ENCODE results near the gene FBXW5. TPM values are rescaled to one million over a fixed set of nuclear protein-coding genes. Genes with fewer than 3 reads are reported as not detected.

Gene FBXW5
- total RNA-seq, 1 experiment from 2014 or later: 101 TPM

DNA sequence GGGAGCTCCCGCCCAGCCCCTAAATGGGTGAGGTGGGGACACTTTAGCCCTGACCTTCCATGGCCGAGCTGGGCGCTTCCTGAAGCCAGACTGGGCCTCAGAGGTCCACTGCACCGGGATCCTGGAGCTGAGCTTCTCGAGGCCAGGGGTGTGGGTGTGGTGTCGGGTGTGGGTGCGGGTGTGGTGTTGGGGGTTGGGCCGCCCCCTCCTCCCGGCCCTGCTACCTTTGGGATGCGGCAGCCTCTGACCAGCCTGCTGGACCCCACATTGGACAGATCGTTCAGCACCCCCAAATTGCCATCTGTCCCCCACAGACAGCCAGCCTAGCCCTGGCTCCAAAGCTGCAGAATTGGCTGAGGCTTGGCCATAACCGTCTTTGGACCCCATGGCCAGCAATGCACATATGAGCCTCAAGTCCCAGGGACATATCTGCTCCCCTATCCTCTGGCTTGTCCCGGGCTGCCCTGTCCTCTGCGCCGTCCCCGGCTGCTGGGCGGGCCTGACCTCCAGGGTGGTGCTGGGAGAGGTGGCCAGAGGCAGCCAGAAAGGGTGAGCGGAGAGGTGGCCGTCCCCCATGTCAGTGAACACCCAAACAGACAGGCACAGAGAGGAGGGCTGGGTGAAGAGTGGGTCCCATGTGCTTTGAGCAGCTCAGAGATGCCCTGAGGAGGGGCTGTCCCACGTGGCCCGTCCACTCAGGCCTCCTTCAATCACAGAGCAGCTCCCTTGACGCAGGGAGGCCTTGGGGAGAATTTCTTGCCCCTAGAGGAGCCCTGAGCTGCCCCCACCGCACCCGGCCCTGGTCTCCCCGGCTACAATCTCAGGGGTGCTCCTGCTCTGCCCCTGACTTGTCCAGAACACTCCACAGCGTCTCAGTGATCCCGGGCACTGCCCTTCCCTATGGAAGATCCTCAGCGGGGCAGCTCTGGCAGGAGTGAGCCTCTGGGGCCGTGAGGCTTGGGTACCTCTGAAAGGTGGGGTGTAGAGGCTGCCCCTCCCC is 29.4 kb upstream of the FBXW5 start:
- no TSS peak for BruUV-seq (replicated peaks)

DNA sequence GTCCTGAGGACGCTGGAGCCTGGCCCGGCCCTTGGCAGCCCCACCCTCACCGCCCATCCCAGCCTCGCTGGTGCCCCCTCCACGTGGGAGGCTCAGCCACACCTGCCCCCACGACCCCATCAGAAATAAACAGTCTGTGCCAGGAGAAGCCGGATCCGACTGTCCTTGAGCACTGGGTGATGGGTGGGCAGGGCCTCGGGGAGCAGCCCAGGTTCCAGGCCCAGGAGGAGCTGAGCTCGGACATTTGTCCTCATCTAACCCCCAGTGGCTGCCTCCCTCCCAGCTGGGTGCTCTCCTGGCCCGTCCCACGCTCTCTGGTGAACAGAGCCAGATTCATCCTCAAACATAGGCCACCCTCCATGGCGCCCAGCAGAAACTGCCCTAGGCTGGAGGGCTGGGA is 28.2 kb upstream of the FBXW5 start:
- no peaks in the 10 kb centered on the region for H3K4me1 ChIP-seq (replicated peaks; ENCODE audit: insufficient read depth)
- H3K27ac ChIP-seq: no peak overlapping the region
- BruUV-seq (replicated peaks): no TSS peak
- DNase-seq: no peak
- no peak overlapping the region for H3K4me3 ChIP-seq
- H3K9me3 ChIP-seq (ENCODE audit: insufficient read depth, low read depth): no peaks in the 10 kb centered on the region
- H3K4me2 ChIP-seq: no peak overlapping the region
- intact Hi-C loops (cut with micrococcal nuclease; ENCODE audit: unreplicated experiment): no loop called here
- H3F3A ChIP-seq (ENCODE audit: insufficient read depth, low read depth): no peaks in the 10 kb centered on the region
- ChIA-PET POLR2A (ENCODE audit: unreplicated experiment) (no interaction called here), CTCF (no interaction called here)
- TF ChIP-seq, protein P1, sequence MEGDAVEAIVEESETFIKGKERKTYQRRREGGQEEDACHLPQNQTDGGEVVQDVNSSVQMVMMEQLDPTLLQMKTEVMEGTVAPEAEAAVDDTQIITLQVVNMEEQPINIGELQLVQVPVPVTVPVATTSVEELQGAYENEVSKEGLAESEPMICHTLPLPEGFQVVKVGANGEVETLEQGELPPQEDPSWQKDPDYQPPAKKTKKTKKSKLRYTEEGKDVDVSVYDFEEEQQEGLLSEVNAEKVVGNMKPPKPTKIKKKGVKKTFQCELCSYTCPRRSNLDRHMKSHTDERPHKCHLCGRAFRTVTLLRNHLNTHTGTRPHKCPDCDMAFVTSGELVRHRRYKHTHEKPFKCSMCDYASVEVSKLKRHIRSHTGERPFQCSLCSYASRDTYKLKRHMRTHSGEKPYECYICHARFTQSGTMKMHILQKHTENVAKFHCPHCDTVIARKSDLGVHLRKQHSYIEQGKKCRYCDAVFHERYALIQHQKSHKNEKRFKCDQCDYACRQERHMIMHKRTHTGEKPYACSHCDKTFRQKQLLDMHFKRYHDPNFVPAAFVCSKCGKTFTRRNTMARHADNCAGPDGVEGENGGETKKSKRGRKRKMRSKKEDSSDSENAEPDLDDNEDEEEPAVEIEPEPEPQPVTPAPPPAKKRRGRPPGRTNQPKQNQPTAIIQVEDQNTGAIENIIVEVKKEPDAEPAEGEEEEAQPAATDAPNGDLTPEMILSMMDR (conservative IDR thresholded peaks at IDR 0.05): no peak
- no peak for TF ChIP-seq EZH2 (IDR thresholded peaks at IDR 0.05; ENCODE audit: low read depth)
- H3K27me3 ChIP-seq (ENCODE audit: insufficient read depth, low read depth): no peaks in the 10 kb centered on the region
- H3K36me3 ChIP-seq (ENCODE audit: low read depth): no peaks in the 10 kb centered on the region
- H3K79me2 ChIP-seq (ENCODE audit: low read depth): no peaks in the 10 kb centered on the region
- no peak overlapping the region for H2AFZ ChIP-seq
- no peaks in the 10 kb centered on the region for H3K9me2 ChIP-seq (ENCODE audit: insufficient read depth)
- no peaks in the 10 kb centered on the region for H4K20me1 ChIP-seq (ENCODE audit: insufficient read depth)

More for the DNA sequence above, 29.4 kb upstream of the FBXW5 start:
- intact Hi-C loops (cut with micrococcal nuclease; ENCODE audit: unreplicated experiment): no loop called here
- no peaks in the 10 kb centered on the region for H3K4me1 ChIP-seq (replicated peaks; ENCODE audit: insufficient read depth)
- H3K27me3 ChIP-seq (ENCODE audit: insufficient read depth, low read depth): no peaks in the 10 kb centered on the region
- DNase-seq: no peak
- H3K27ac ChIP-seq: no peak overlapping the region
- CTCF ChIA-PET: interaction anchor here (0.6 to 0.7 kb wide), 2 partner anchors 32 to 71 kb away, joined by 3 read pairs; no protein-coding TSS in a partner anchor
- H3K79me2 ChIP-seq (ENCODE audit: low read depth): no peaks in the 10 kb centered on the region
- H3K4me3 ChIP-seq: no peak overlapping the region
- no peaks in the 10 kb centered on the region for H3K9me3 ChIP-seq (ENCODE audit: insufficient read depth, low read depth)
- no peaks in the 10 kb centered on the region for H3K9me2 ChIP-seq (ENCODE audit: insufficient read depth)
- H2AFZ ChIP-seq: no peak overlapping the region
- H3K36me3 ChIP-seq (ENCODE audit: low read depth): no peaks in the 10 kb centered on the region
- TF ChIP-seq EZH2 (IDR thresholded peaks at IDR 0.05; ENCODE audit: low read depth): no peak
- TF ChIP-seq, protein P1 (conservative IDR thresholded peaks at IDR 0.05): no peak
- POLR2A ChIA-PET (ENCODE audit: unreplicated experiment): interaction anchor here (0.5 kb wide), 1 partner anchor 22 kb away, joined by 4 read pairs; the partner anchor contains the start of gene CLIC3
- H4K20me1 ChIP-seq (ENCODE audit: insufficient read depth): no peaks in the 10 kb centered on the region
- peaks cover 2% of the 10 kb centered on the region; the same call in 1 of the 2 replicates for H3F3A ChIP-seq (ENCODE audit: insufficient read depth, low read depth)
- no peak overlapping the region for H3K4me2 ChIP-seq

DNA sequence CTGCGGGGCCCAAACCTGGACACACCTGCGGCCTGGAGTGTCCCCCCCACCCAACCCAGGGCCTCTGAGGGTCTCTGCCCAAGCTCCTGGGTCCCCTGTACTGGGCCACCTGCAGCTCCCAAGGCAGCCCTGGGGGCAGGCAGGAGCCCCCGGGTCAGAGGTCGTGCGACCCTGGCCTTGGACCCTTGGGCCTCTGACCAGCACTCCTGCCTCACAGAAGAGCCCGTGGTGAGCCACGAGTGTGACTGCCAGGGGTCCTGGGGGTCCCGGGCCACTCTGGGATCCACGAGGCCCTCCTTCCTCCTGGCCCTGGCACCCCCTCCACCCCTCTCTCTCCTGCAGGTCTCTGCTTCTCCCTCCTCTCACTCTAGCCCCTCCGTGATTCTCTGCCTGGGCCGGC is 27.8 kb upstream of the FBXW5 start:
- DNase-seq: no peak
- Histone ChIP-seq H3K4me1 (replicated peaks; ENCODE audit: insufficient read depth) (no peaks in the 10 kb centered on the region), H3K79me2 (ENCODE audit: low read depth) (no peaks in the 10 kb centered on the region), H3K27ac (no peak overlapping the region), H3K9me3 (ENCODE audit: insufficient read depth, low read depth) (no peaks in the 10 kb centered on the region), H4K20me1 (ENCODE audit: insufficient read depth) (no peaks in the 10 kb centered on the region), H2AFZ (no peak overlapping the region), H3K27me3 (ENCODE audit: insufficient read depth, low read depth) (no peaks in the 10 kb centered on the region), H3K4me2 (no peak overlapping the region), H3K36me3 (ENCODE audit: low read depth) (no peaks in the 10 kb centered on the region), H3F3A (ENCODE audit: insufficient read depth, low read depth) (no peaks in the 10 kb centered on the region), H3K9me2 (ENCODE audit: insufficient read depth) (no peaks in the 10 kb centered on the region), H3K4me3 (no peak overlapping the region)
- POLR2A ChIA-PET (ENCODE audit: unreplicated experiment): no interaction called here
- TF ChIP-seq, protein P1 (conservative IDR thresholded peaks at IDR 0.05): no peak
- TF ChIP-seq EZH2 (IDR thresholded peaks at IDR 0.05; ENCODE audit: low read depth): no peak
- intact Hi-C loops (cut with micrococcal nuclease; ENCODE audit: unreplicated experiment): no loop called here
- CTCF ChIA-PET: no interaction called here
- no TSS peak for BruUV-seq (replicated peaks)

All from PC-9 (cell line).